Renal cortical epithelial cell (primary cell): ENCODE data around the gene CALCOCO1. TPM values are rescaled to one million over a fixed set of nuclear protein-coding genes. Genes with fewer than 3 reads are reported as not detected.

Source experiments
- DNase-seq: peaks from one replicate; pipeline ENCODE4 v3.0.0-alpha.2; 2011; ENCODE audit warnings: low read depth
- total RNA-seq: library from RNA; depleted of rRNA; stranded (reverse); fragments of >200 nt; gene quantifications from 2 replicates; pipeline ENCODE4 v1.2.3, GENCODE V29; 2014

The CALCOCO1 gene
- total RNA-seq, 1 donor from 2014 or later, result 129 TPM

DNA sequence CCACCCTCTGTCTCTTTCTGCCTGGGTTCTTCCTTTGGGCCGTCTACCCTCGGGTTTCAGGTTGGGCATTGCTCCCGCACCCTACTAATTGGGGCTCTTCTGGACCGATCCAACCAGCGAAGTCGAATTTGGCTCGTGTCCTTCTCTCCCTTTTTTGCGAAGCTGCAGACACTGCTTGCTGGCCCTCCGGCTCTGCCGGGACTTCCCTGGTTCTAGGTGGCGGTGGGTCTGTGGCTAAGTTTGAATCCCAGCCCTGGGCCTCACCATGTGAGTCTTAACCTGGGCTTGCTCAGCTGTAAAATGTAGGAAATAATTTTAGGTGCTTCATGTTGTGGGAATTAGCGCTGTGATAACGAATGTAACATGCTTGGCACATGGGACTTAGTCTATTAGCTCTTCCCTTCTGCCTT lies 24.9 kb upstream of the CALCOCO1 start:
- DNase-seq, result no peak

DNA sequence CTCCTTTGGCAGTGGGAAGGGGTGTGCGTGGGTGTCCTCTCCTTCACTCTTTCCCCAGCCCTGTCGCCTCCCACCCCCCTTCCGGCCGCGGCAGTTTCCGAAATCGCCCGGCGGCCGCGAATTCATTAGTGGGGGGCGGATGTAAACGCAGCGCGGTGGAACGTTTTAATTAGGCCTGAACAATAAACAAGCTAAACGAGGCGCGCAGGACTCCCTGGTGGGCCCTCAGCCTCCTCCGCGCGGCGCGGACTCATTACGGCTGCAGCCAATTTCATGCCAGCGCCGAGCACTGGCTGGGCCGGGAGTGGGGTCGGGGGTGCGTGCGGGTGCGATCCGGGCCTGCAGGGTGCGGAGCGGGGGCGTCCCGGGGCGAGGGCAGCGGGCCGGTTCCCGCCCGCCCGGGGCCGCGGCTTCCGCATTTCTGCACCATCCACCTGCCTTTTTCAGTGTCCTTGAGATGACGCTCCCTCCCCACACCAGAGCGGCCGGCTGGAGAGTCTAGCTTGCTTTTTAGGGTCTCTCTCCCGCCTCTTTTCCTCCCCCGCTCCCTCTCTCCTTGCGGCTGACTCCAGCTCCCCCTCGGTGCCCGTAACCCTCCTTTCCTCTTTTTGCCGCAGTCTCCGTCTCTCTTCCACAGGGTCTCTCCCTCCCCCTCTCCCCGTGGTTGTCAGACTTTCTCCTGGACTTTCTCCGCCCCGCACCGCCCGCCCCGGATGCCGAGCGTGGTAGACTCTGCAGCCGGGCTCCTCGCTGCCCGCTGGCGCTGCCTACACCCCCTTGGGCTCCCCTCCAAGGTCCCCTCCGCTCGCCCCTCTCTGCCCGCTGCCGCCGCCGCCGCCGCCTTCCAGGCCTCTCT lies 24.3 kb upstream of the CALCOCO1 start, which contains the start of gene CISTR:
TSS of gene CISTR (minus strand) at position 644 of the 856 bp plus-strand sequence.
- DNase-seq, result no peak

DNA sequence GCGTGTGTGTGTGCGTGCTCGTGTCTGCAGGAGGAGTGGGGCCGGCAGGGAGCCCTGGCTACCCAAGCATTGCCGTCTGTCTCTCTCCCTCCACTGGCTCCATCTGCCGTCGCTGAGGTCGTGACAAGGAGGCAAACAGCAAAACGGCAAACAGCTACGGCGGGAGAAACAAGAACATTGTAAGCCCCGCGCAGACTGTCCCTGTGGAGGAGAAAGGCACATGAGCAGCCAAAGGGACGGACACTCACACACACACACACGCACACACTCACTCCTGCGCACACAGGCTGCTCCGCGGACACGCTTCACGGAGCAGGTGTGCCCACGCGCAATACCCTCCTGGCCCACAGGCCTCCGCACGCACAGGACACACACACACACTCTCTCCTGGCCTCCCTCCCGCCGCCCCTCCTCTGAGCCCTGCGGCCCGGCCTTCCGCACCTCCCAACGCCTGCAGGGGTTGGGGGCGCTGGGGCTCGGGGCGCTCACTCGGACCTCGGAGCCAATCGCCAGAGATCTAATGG lies 23.6 kb upstream of the CALCOCO1 start:
- peak; percentile 41 for DNase-seq

DNA sequence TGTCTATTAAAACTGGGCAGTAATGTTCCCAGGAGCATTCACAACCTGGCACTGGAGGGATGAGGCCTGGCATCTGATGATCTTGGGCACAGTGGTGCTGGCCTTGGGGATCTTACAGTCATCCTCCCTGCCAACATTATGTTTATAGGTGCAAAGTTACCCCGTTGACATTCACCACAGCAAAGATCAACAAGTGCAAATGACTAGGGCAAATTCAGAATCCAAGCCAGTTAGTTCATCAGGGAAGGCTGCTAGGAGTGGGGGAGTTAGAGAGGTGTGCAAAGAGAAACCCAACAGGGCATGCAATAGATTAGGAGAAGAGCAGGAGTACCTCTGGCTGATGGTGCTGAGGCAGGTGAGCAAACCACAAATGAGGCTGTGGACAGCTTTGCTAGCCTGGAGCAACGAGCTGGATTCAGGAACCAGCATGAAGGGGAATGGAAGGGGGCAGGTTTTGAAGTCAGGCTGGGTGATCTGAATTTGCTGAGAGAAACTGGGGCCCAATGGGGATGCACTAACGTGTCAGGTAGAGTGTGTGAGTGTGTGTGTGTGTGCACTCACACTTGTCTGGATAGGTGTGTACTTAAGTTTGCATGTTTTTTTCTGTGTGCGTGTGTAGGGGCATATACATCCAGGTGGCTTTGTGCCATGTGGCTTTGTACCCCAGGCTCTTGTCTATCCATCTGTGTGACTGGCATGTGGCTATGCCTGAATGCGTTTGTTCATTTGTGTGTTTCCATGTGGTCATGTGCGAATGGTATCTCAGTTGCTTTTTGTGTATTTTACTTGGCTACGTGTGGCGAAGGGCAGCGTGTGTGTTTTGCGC lies 22.9 kb upstream of the CALCOCO1 start:
- no peak for DNase-seq

DNA sequence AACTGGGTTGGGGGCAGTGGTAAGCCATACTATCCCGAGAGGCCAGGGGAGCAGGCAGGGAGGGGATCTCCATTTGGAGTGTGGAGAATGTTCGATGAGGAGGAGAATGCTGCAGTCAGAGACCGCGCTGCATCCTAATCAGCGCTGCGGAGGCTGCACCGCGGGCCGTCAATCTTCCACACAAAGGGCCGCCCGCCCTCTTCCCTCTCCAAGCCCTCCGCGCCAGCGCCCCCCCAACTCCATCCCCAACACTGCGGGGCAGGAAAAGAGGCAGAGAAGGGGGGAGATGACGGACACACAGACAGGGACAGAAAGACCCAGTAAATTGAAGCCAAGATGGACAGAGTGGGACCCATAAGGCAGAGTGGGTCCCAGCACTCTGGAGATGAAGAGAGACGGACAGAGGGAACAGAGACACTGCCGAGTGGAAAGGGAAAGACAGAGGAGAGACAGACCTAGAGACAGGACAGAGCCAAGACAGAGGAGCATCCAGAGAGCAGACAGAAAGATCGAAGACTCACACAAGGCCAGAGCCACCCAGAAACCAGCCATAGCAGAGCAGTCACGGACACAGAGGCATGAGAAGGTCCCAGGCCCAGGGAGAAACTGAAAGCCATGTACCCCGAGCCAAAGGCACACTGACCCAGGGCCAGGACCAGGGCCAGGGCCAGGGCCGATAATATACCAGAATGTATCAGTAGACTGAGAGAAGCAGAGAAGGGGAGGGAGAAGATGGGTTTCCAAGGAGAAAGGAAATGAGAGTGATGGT lies 21.0 kb upstream of the CALCOCO1 start:
- DNase-seq, result no peak

DNA sequence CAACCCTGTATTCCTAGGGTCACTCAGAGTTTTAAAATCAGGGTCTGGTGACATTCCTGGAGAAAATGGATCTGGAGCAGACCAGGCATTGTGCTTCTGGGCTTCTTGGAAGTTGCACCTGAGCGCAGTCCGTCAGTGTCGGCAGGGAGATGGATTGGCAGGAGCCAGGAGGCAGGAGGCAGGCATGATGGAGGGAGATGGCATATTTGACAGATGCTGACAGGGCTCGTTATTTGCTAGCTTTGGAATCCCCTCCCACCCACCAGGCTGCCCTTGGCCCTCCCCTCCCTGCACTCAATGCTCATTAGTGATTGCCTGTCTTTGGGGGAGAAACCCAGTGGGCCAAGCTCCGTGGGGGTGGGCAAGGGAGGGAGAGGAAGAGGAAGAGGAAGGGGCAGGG lies 19.8 kb upstream of the CALCOCO1 start:
- DNase-seq, result no peak

DNA sequence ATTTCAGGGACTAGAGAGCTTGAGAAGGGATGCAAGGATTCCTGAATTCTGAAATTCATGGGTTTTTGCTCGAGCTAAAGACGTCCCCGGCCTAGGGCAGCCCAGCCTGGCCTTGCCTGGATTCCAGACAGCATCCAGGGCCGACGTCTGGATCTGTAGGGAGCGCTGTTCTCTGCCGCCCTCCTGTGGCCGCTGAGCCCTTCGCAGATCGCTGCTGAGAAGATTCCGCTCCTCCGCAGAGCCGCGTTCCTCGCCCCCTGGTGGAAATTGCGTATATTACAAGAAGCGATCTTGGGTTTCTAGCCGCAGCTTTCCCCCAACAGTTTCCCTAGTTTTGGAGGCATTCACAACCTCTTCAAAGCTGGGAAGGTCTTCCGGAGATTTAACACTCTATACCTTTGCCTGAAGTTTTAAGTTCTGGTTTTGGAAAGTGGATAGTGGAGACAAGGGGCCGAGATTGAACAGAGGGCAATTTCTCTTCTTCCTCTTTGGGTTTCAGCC lies 19.4 kb upstream of the CALCOCO1 start:
- DNase-seq, result peak; percentile 80

DNA sequence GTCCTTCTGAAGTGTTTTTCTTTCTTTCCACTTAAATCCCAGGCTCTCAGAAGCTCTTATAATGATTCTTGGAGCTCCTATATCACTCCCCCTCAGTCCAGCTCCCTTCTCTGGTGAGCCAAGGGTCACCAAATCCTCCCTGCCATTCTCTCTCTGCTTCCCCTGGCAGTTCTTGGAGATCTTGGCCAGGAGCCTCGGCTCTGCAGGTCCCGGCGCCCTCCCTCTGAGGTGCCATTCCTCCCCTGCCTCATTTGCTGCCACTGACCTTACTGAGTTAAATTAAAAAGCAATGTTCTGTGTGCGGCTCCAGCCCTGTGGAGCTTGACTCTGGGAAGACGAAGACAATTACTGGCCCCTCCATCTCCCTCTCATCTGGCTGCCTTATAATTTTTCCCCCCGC lies 17.5 kb upstream of the CALCOCO1 start:
- no peak for DNase-seq

DNA sequence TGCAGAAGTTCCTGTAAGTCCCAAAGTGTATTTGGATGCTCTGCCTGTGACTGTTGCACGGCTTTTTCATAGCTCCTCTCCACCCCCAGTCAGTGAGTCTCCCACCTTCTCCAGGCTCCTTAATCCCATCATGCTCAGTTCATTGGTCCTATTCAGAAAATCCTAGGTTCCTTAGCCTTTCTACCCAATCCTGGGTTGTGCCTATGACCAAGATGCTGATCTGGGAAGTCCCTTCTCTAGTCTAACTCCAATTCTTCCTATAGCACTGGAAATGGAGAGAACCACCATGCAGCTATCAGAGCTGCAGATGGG lies 16.8 kb upstream of the CALCOCO1 start:
- no peak for DNase-seq

DNA sequence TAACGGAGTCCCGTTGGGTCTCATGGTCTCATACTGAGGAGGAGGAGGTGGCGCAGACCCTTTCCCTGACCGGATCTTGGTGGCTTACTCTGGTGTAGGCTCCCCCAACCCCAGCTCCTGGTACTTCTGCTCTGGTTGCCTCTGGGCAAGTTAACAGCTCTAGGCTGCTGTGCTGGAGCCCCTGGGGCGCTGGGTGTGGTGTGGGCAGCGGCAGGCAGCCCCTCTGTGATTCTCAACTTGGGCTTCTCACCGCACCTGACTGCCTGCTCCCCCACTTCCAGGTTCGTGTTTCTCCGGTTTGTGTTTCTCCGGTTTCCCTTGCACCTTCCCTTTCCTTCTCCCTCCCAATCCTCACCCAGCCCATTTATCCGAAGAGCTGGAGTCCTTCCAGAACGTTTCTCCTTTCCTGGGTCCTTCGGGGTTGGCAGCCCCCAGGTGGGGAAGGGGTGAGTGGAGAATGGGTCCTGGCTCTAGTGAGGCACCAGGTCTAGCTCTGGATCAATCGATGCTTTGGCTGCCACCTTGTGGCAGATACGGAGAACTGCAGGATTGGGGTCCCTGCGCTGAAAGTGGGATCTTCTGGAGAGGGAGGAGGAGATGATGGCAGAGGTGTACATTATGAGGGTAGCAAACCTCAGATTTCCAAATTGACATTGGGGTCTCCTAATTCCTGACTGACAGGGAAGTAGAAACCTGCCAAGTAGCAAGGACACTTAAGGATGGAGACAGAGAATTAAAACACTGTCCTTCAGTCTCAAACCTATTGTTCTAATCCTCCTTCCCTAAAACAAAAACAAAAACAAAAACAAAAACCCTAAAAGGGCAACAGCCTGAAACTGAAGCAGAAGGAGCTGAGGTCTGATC lies 16.2 kb upstream of the CALCOCO1 start:
- peak; percentile 36 for DNase-seq

DNA sequence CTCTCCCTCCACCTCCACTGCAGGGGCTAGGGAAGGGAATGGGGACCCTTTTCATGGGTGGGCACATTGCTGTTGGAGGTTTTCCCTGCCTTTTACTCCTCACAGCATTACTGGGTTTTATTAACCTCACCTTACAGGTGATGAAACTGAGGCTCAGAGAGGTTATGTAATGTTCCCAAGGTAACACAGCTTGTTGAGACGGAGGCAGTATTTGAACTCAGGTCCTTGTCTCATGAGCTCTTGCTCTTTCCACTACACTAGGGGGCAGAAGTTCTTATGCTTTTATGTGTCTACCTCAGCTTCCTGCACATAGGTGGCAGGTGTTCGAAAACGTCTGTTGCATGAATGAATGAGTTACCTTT lies 12.9 kb upstream of the CALCOCO1 start:
- DNase-seq, result no peak

DNA sequence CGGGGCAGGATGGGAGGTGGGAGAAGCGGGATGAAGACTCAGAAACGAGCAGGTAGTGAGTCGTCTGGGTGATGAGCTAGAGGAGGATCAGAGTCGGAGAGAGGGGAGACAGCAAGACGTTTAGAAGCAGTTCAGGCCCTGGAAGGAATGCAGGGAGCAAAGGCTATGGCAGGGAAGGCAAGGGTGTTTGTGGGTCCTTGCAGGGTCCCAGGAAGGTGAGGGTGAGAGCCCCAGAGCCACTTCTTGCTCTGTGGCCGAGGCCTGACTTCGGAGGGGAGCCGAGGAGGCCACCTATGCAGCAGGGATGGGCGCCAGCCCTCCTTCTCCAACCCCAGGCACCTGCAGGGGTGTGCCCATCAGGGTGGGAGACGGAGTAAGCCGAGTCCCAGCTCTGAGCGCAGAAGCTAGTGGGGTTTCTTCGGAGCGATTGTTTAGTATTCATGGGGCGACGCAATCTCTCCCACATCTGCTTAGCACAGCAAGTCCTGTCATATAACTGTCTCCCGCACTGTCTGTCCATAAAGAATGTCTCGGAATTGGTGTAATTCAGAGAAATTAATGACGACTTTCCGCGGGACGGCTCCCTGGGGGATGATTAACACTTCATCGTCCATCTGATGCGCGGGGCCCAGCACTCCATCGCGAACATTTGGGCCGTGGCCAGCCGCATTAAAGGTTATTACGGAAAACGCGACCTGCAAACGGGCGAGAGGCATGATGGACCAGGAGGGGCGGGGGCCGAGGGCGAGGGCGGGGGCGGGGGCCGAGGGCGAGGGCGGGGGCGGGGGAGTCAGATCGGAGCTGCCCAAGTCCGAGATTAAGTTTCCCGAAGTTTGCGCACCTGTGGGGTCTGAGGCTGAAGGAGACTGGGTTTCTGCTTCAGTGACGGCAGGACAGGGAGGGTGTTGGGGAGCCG lies 12.2 kb upstream of the CALCOCO1 start:
- DNase-seq, result no peak

DNA sequence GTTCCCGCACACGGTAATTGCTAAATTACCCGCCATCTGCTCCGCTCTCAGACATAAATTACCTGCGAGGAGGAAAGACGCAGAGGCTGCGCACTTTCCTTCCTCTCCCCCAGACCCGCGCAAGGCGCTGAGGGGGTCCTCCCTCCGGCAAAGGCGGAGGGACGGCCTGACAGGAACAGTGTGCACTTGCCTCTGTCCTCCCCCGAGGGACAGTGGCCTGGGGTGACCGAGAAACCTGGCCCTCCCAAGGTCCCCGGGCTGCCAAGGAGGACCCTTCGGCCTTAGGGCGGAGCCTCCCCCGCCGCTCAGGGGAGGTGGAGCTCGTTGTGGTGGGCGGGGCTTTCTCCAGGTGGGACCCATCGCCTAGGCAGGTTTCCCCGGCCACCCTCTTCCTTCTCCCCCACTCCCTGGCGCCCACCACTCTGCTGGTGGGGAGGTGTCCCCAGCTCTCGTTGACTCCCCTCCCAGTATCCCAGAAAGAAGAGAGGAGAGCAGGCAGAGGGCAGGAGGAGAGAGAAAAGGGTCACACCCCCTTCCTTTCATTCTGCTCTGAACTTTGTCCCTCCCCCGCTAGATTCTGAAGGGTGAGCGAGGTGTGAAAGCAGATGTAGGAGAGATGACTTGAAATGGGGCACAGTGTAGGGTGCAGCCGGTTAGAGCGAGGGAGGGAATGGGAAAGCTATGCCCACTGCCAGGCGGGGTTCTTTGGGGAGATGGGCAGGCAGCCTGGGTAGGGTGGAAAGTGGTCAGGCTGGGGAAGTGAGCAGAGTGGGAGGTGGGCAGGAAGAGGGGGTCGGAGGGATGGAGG lies 11.4 kb upstream of the CALCOCO1 start:
- DNase-seq, result no peak

DNA sequence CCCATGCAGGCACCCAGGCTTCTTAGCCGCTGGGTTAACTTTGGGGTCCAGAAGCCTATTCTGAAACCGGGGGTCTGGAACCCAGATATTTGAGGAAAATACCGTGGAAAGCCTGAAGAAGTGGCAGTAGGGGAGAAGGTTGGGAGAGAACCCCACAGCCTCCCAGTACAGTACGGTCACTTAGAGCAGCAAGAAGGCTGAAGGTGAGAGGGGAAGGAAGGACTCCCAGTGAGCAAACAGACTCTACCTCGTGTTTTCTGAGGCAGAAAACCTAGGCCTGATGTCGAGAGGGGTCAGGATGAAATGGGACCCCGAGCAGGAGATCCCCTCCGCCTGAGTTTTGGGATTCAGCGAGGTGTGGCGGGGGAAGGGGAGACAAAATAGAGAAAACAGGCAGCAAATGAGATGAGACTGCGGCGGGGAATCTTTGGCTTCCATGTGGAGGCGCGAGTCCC lies 10.7 kb upstream of the CALCOCO1 start:
- DNase-seq, result no peak

DNA sequence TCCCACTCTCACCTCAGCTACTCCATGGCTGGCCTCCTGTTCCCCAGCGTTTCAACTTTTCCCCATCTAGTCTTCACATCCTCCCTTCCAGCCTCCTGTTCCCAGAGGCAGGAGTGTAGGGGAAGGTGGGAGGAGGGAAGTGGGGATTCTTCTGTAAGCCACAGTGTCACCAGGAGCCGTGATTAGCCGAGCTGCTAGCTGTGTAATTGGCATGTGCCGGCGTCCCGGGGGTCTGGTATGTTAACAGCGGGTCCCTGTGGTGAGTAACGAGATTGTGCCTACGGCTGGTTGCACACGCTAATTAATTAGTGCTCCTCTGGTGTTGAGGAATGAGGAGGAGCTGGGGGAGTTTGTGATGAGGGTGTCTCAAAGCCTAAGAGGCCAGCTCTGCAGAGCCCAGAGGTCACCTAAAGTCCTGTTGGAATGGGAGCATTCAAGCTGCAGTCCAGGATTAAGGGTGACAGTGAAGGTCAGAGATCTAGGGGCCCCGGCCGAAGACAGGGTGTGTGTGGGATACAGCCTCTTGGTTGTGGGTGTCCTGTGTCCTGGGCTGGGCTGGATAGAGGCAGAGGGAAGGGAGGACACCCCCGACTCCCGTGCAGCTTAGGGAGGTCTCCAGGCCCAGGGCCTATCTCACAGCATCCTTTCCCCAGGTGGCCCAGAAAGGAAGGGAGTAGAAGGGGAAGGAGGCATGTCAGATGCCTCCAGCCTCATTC lies 10.0 kb upstream of the CALCOCO1 start:
- no peak for DNase-seq

DNA sequence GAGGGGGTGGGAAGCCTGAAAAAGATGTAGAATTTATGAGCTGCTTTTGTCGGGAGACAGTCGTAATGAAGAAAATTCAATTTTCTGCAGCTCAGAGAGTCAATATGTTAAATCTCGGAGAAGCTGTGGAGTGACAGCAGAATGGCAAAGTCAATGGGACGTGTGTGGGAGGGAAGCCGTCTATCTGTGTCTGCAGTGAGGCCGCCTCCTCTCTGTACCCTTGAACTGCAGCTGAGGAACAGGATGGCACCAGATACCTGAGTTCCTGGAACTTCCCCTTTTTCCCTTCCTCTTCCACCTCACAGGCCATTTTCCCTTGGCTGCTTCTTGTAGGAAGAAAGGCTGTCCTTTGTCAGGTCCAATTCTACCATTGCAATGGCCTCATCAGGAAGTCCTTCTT lies 9.3 kb upstream of the CALCOCO1 start:
- no peak for DNase-seq

DNA sequence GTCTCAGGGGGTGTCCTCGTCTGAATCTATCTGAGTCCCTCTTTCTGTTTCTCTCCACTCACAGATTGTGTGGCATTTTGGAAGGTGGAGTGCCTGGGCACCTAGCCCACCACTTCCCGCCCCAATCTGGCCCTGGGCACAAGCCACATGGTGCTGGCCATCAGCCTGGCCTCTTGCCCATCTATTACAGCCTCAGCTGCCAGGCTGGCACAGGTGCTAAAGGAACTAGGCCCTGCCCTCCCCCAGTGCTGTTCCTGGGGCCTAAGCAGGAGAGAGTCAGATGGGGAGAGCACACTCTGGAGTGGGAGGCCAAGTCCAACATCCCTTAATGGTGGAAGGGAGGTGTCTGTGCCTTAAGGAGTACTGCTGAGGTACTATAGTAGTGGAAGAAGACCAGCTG lies 8.3 kb upstream of the CALCOCO1 start:
- no peak for DNase-seq

DNA sequence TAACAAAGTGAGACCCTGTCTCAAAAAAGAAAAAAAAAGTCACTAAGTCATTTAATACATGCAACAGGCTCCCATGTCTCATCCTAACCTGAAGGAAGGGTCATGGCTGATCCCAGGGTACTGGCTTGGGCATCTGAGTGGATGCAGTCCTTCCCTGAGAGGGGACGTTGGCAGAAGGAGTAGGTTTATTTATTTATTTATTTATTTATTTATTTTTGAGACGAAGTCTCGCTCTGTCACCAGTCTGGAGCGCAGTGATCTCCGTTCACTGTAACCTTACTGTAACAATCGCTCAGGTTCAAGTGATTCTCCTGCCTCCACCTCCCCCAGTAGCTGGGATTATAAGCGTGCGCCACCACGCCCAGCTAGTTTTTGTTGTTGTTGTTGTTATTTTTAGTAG lies 7.2 kb upstream of the CALCOCO1 start:
- DNase-seq, result no peak
